GM10248 (cell line): ENCODE data around the gene TMEM213.
"Not testable (repeated sequence)": the region's sequence is repeated elsewhere in the genome, so short reads cannot be mapped to it uniquely, and the experiment has no call there.

ENCODE experiments used
- CTCF ChIA-PET: fragments of 300-600 bp; sonication (Branson Sonifier 250); formaldehyde crosslinking; extraction: SDS; loops from one replicate; lab custom pipeline; 2021; ENCODE audit warnings: antibody characterized with exemption; lab: Yijun Ruan, JAX
- POLR2A ChIA-PET: fragments of 350-650 bp; sonication (Branson Sonifier 250); formaldehyde crosslinking; extraction: SDS; loops from one replicate; lab custom pipeline; 2020; ENCODE audit warnings: antibody characterized with exemption; lab: Yijun Ruan, JAX
- DNase-seq: peaks from one replicate; pipeline ENCODE4 v3.0.0; 2012; ENCODE audit errors: extremely low spot score
- CTCF ChIP-seq: IDR thresholded peaks from 2 replicates; pipeline ENCODE4 v1.5.1; 2012; ENCODE audit warnings: mild to moderate bottlenecking, low read depth; ENCODE audit errors: extremely low read depth, missing control alignments, control extremely low read depth

TMEM213 gene

GRCh38 chr7:138785587-138786437 is 12.0 kb upstream of the TMEM213 start:
- TF ChIP-seq CTCF: no peak
- DNase-seq: no peak
- ChIA-PET POLR2A (no interaction called here), CTCF (no interaction called here)

- TF ChIP-seq CTCF: no peak
- no peak for DNase-seq
- ChIA-PET CTCF (no interaction called here), POLR2A (no interaction called here)
Observed at GRCh38 chr7:138796038-138796615, 1.7 kb upstream of the TMEM213 start.

- CTCF ChIA-PET, DNase-seq, POLR2A ChIA-PET: not testable (repeated sequence)
Observed at GRCh38 chr7:138797046-138797445, 748 bp upstream of the TMEM213 start.

- TF ChIP-seq CTCF: no peak
- CTCF ChIA-PET: no interaction called here
- no peak for DNase-seq
- POLR2A ChIA-PET: no interaction called here
Observed at GRCh38 chr7:138798836-138799235, 1.0 kb downstream of the TMEM213 start.

- TF ChIP-seq CTCF: no peak
- CTCF ChIA-PET: no interaction called here
- POLR2A ChIA-PET: no interaction called here
Observed at GRCh38 chr7:138799336-138800000, 1.7 kb downstream of the TMEM213 start.

GRCh38 chr7:138801256-138801655 is 3.5 kb downstream of the TMEM213 start:
- CTCF ChIA-PET: no interaction called here
- POLR2A ChIA-PET: no interaction called here
- no peak for TF ChIP-seq CTCF
- DNase-seq: no peak

More at GRCh38 chr7:138799336-138800000, 1.7 kb downstream of the TMEM213 start:
- DNase-seq: no peak

GRCh38 chr7:138802706-138803105 is 4.9 kb downstream of the TMEM213 start:
- DNase-seq: no peak
- POLR2A ChIA-PET: no interaction called here
- CTCF ChIA-PET: no interaction called here
- no peak for TF ChIP-seq CTCF
